Vagina (tissue), 2 donors: ENCODE data around the gene LCT. TPM values are rescaled to one million over a fixed set of nuclear protein-coding genes. Genes with fewer than 3 reads are reported as not detected.
"Not testable (repeated sequence)": the region's sequence is repeated elsewhere in the genome, so short reads cannot be mapped to it uniquely, and the experiment has no call there.

Source experiments
- DNase-seq, 2 donors: peaks; one replicate each; pipeline ENCODE4 v3.0.0-alpha.2; 2017; ENCODE audit errors: extremely low spot score in 2 of 2
- H3K27ac ChIP-seq: fragments of 200-600 bp; sonication (generic); one replicate; pipeline ENCODE4 v1.5.1; 2019
- H3K27me3 ChIP-seq: fragments of 200-600 bp; sonication (generic); one replicate; pipeline ENCODE4 v1.5.1; 2019
- H3K36me3 ChIP-seq, 2 donors: fragments of 200-600 bp; sonication (generic); one replicate each; pipeline ENCODE4 v1.5.1; 2017 to 2019
- H3K4me1 ChIP-seq: fragments of 200-600 bp; sonication (generic); one replicate; pipeline ENCODE4 v1.5.1; 2019
- H3K4me3 ChIP-seq, 2 donors: fragments of 200-600 bp; sonication (generic); 1 replicate in 1 of 2; 2 replicates in 1 of 2; pipeline ENCODE4 v1.5.1; 2016 to 2019
- H3K9me3 ChIP-seq: fragments of 200-600 bp; sonication (generic); one replicate; pipeline ENCODE4 v1.5.1; 2019
- CTCF ChIP-seq, 3 experiments: fragments of 450-650 bp in 2 of 3; fragments of 200-600 bp in 1 of 3; sonication (generic) in 1 of 3; IDR thresholded peaks; one replicate each; pipeline ENCODE4 v1.5.1; 2017 to 2019; ENCODE audit warnings: antibody characterized with exemption in 3 of 3, mild to moderate bottlenecking in 2 of 3, moderate library complexity in 2 of 3
- POLR2A ChIP-seq, 2 donors: fragments of 450-650 bp; IDR thresholded peaks; one replicate each; pipeline ENCODE4 v1.6.1; 2017; ENCODE audit warnings: antibody characterized with exemption in 2 of 2, mild to moderate bottlenecking in 2 of 2, moderate library complexity in 2 of 2
- POLR2AphosphoS5 ChIP-seq, 2 donors: sonication (generic); formaldehyde crosslinking; IDR thresholded peaks; one replicate each; pipeline ENCODE4 v1.9.0; 2017; ENCODE audit warnings: antibody characterized with exemption in 2 of 2, mild to moderate bottlenecking in 2 of 2, low read depth in 1 of 2; ENCODE audit not compliant: insufficient read depth in 1 of 2
- intact Hi-C: fragments of 100-400 bp; cut with DNase I; formaldehyde crosslinking; loops from one replicate; pipeline ENCODE4 v1.15.1; 2023
- total RNA-seq: library from RNA; depleted of rRNA; stranded (reverse); fragments of >200 nt; gene quantifications from one replicate; pipeline ENCODE4 v1.2.3, GENCODE V29; 2016

Gene LCT
- total RNA-seq: not detected

- Histone ChIP-seq H3K4me3 (no peak within 1 kb of the TSS), H3K4me1 (peaks cover 16% of the 10 kb centered on the region), H3K27ac (no peak within 1 kb of the TSS), H3K36me3 (no peaks in the 10 kb centered on the region), H3K9me3 (no peaks in the 10 kb centered on the region), H3K27me3 (no peaks in the 10 kb centered on the region)
- intact Hi-C loops: no loop called here
- no peak for DNase-seq
- no peak for TF ChIP-seq CTCF (IDR thresholded peaks at IDR 0.05)
- TF ChIP-seq POLR2A (IDR thresholded peaks at IDR 0.05): no peak
- TF ChIP-seq POLR2AphosphoS5 (IDR thresholded peaks at IDR 0.05; ENCODE audit: insufficient read depth in 1 of 2, low read depth in 1 of 2): no peak
Observed at GRCh38 chr2:135836596-135837270, at the start of gene LCT. Gene LCT (minus strand): TSS chr2:135837184. CDS start chr2:135837169, 15 bp downstream.

GRCh38 chr2:135885709-135886108 is 48.7 kb upstream of the LCT start:
- no peaks in the 10 kb centered on the region for H3K4me1 ChIP-seq
- H3K27ac ChIP-seq: no peak overlapping the region
- no peaks in the 10 kb centered on the region for H3K27me3 ChIP-seq
- H3K4me3 ChIP-seq: no peak overlapping the region
- TF ChIP-seq CTCF (IDR thresholded peaks at IDR 0.05) (no peak), POLR2A (IDR thresholded peaks at IDR 0.05) (no peak)
- no peak for DNase-seq
- H3K36me3 ChIP-seq: no peaks in the 10 kb centered on the region
- H3K9me3 ChIP-seq: no peaks in the 10 kb centered on the region
- intact Hi-C loops: no loop called here

GRCh38 chr2:135882415-135882814 is 45.4 kb upstream of the LCT start:
- H3K27me3 ChIP-seq: no peaks in the 10 kb centered on the region
- H3K27ac ChIP-seq: no peak overlapping the region
- intact Hi-C loops: no loop called here
- TF ChIP-seq POLR2A (IDR thresholded peaks at IDR 0.05): no peak
- TF ChIP-seq POLR2AphosphoS5 (IDR thresholded peaks at IDR 0.05; ENCODE audit: insufficient read depth in 1 of 2, low read depth in 1 of 2): no peak
- TF ChIP-seq CTCF (IDR thresholded peaks at IDR 0.05): no peak
- H3K36me3 ChIP-seq: no peaks in the 10 kb centered on the region
- H3K4me3 ChIP-seq: no peak overlapping the region
- H3K4me1 ChIP-seq: no peaks in the 10 kb centered on the region
- H3K9me3 ChIP-seq: no peaks in the 10 kb centered on the region
- no peak for DNase-seq

- H3K9me3 ChIP-seq, H3K27ac ChIP-seq, intact Hi-C loops, DNase-seq, H3K27me3 ChIP-seq, H3K36me3 ChIP-seq: not testable (repeated sequence)
- peak overlapping the region; percentile 61 to 69 for H3K4me3 ChIP-seq
- H3K4me1 ChIP-seq: peaks cover 13% of the 10 kb centered on the region
Observed at GRCh38 chr2:135876770-135877169, 39.8 kb upstream of the LCT start.

GRCh38 chr2:135876066-135876711 is 39.2 kb upstream of the LCT start, which contains the start of gene MCM6:
Gene MCM6 (minus strand): TSS chr2:135876443. CDS start chr2:135876365, 78 bp downstream.
- peak in 1 of 2 donors; percentile 98 for DNase-seq
- Histone ChIP-seq H3K27ac (peak within 1 kb of the TSS; percentile 63), H3K4me3 (peak within 1 kb of the TSS; percentile 61 to 69), H3K4me1 (peaks cover 13% of the 10 kb centered on the region), H3K9me3 (no peaks in the 10 kb centered on the region), H3K36me3 (peaks cover 0 to 2% of the 10 kb centered on the region in 2 donors), H3K27me3 (no peaks in the 10 kb centered on the region)
- peak; percentile 85 to 90 for TF ChIP-seq POLR2AphosphoS5 (IDR thresholded peaks at IDR 0.05; ENCODE audit: insufficient read depth in 1 of 2, low read depth in 1 of 2)
- peak in 1 of 2 donors; percentile 27 for TF ChIP-seq POLR2A (IDR thresholded peaks at IDR 0.05)
- TF ChIP-seq CTCF (IDR thresholded peaks at IDR 0.05): peak in 1 of 3 experiments; percentile 15
- intact Hi-C loops: no loop called here
